GM12872 (cell line): ENCODE measurements around the gene FUT6.

ENCODE experiments used
- TF ChIP-seq, protein P1 (sequence below): IDR thresholded peaks from 3 replicates; pipeline ENCODE4 v1.5.1; 2011; ENCODE audit warnings: low read depth, mild to moderate bottlenecking, low read length, moderate library complexity; ENCODE audit not compliant: insufficient read depth

The FUT6 gene

GRCh38 chr19:5814852-5815246 lies 24.7 kb downstream of the FUT6 start:
- TF ChIP-seq, protein P1, sequence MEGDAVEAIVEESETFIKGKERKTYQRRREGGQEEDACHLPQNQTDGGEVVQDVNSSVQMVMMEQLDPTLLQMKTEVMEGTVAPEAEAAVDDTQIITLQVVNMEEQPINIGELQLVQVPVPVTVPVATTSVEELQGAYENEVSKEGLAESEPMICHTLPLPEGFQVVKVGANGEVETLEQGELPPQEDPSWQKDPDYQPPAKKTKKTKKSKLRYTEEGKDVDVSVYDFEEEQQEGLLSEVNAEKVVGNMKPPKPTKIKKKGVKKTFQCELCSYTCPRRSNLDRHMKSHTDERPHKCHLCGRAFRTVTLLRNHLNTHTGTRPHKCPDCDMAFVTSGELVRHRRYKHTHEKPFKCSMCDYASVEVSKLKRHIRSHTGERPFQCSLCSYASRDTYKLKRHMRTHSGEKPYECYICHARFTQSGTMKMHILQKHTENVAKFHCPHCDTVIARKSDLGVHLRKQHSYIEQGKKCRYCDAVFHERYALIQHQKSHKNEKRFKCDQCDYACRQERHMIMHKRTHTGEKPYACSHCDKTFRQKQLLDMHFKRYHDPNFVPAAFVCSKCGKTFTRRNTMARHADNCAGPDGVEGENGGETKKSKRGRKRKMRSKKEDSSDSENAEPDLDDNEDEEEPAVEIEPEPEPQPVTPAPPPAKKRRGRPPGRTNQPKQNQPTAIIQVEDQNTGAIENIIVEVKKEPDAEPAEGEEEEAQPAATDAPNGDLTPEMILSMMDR = no peak

DNA sequence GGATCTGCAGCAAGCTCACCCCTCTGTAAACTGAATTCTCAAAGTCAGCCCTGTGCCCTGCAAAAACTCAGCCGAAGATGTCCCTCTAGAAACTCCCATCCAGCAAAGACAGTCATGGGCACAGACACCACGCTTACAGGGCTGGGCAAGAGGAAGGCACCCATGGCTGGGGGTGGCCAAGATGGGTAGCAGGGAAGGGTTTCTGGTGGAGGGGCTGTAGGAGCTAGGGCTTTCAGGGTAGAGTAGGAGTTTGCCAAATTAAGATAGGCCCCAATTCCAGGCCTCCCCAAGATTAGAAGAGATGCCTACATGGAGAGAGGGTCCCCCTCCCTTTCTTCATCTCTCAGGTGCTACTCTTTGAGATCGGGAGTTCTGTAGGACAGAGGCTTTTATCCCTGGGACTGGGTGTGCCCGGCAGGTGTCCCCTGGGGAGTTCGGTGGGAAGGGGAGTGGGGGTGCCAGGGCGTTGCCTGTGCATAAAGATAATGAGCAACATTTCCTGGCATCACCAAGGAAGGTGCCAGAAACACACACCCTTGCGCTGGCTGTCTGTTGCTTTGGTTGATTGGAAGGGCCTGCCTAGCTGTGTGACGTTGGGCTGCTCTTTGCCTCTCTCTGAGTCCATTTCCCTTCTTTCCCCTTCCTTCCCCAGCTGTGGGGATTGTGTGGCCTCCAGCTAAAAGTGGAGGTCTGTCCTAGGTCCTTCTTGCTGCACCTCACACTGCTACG lies 25.2 kb downstream of the FUT6 start:
- TF ChIP-seq, protein P1 = no peak

DNA sequence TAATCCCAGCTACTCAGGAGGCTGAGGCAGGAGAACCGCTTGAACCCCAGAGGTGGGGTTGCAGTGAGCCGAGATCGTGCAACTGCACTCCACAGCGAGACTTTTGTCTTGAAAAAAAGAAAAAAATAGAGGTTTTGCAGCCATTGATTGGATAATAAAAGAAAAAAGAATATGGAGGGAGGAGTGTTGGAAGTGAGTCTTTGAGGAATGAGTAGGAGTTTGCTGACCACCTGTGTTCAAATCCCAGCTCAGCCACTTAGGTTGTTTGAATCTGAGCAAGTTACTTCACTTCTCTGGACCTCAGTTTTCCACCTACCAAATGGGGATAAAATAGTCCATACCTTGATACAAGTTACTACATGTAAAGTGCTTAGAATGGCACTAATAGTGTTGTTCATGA lies 28.4 kb downstream of the FUT6 start:
- TF ChIP-seq, protein P1 = no peak

DNA sequence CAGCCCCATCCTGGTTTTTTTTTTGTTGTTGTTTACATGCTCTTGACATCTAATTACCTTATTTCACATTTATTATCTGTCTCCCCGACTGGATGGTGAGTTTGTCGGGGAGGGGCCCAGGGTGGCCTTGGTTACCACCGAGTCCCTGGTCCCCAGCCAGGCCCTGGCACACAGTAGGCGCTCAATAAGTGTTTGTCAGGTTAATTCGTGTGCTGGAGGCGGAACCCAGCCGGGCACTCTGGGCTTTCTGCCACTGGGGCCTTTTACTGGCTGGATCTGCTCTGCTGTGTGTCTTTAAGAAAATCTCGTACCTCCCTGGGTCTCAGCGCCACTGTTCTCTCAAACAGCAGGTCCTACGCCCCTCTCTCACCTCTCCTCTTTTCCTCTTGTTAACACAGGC lies 30.0 kb downstream of the FUT6 start:
- TF ChIP-seq, protein P1 = no peak

- TF ChIP-seq, protein P1 = no peak
These were observed 30.4 kb downstream of the FUT6 start for GRCh38 chr19:5809053-5809452.

DNA sequence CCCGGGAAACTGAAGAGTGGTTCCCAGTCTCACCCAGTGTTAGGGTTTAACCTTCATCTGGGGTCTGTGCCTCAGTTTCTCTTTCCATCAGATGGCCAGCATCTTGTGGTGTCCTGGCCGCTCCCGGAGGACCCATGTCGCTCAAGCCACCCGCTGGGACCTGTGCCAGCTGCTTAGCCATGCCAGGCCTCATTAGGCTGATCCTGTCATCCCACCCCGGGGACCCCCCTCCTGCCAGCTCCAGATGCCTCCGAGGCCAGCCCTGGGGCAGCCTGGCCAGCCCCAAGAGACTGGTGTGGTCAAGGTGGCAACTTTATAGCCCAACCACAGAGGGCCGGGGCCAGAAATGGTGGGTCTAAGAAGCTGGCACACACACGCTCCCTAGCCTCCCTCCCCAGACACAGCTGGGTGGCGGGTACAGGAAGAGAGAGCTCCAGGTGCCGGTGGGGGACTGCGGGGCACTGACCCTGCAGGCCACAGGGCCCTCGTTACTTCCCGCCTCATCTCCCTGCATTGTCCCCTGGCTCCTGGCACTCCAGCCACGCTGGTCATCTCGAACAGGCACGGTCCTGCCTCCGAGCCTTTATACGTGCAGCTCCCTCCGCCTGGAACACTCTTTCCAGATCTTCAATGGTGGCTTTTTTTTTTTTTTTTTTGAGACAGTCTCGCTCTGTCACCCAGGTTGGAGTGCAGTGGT lies 31.2 kb downstream of the FUT6 start:
- TF ChIP-seq, protein P1 = no peak

DNA sequence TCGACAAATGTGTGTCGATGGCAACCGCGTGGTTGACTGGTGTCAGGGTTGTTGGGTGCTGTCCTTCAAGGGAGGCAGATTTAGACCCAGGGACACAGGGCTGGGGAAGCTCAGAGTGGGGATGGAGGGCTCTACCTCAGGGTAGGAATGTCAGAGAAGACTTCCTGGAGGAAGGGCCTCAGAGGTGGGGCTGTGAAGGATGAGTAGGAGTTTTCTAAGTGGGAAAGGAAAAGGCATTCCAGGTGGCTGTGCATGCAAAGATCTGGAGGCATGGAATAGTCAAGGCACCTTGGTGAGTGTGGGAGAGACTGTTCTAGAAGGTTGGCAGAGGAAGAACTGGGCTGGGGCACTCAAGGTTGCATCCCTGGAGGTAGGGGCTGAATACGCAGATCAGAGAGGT lies 32.6 kb downstream of the FUT6 start:
- TF ChIP-seq, protein P1 = no peak
